Upper lobe of left lung (tissue), 6 donors: ENCODE data around the gene BATF2. TPM values are rescaled to one million over a fixed set of nuclear protein-coding genes. Genes with fewer than 3 reads are reported as not detected.
A peak's percentile ranks its signal among the peaks of the same experiment; 100 is the strongest.

Experiments
- ATAC-seq, 2 donors: fragments of 200-7000 bp; cut with Tn5 transposase; one replicate each; pipeline ENCODE4 v1.9.1; 2022; ENCODE audit warnings: mild to moderate bottlenecking in 2 of 2, moderate library complexity in 2 of 2; ENCODE audit not compliant: low FRiP score in 2 of 2
- DNase-seq, 2 donors: peaks; one replicate each; pipeline ENCODE4 v3.0.0-alpha.2; 2019 to 2020
- H3K27ac ChIP-seq, 4 donors: fragments of 200-600 bp; sonication (generic); one replicate each; pipeline ENCODE4 v1.5.1; 2016 to 2019
- H3K27me3 ChIP-seq, 4 donors: fragments of 200-600 bp; sonication (generic); one replicate each; pipeline ENCODE4 v1.5.1; 2017 to 2019
- H3K36me3 ChIP-seq, 4 donors: fragments of 200-600 bp; sonication (generic); one replicate each; pipeline ENCODE4 v1.5.1; 2016 to 2019
- H3K4me1 ChIP-seq, 4 donors: fragments of 200-600 bp; sonication (generic); one replicate each; pipeline ENCODE4 v1.5.1; 2018 to 2019
- H3K4me3 ChIP-seq, 4 donors: fragments of 200-600 bp; sonication (generic); one replicate each; pipeline ENCODE4 v1.5.1; 2017 to 2019; ENCODE audit warnings: mild to moderate bottlenecking in 2 of 4, moderate library complexity in 1 of 4
- H3K9me3 ChIP-seq, 4 donors: fragments of 200-600 bp; sonication (generic); one replicate each; pipeline ENCODE4 v1.5.1; 2018 to 2019
- CTCF ChIP-seq, 6 experiments: fragments of 450-650 bp in 4 of 6; fragments of 200-600 bp in 2 of 6; sonication (generic) in 2 of 6; IDR thresholded peaks; one replicate each; pipeline ENCODE4 v1.5.1; 2016 to 2019; ENCODE audit warnings: antibody characterized with exemption in 6 of 6
- EP300 ChIP-seq, 4 donors: sonication (generic); formaldehyde crosslinking; IDR thresholded peaks; one replicate each; pipeline ENCODE4 v1.5.1; 2017; ENCODE audit warnings: antibody characterized with exemption in 4 of 4, control low read depth in 2 of 4
- POLR2A ChIP-seq, 4 donors: fragments of 450-650 bp; IDR thresholded peaks; one replicate each; pipeline ENCODE4 v1.5.1; 2016 to 2017; ENCODE audit warnings: antibody characterized with exemption in 4 of 4, mild to moderate bottlenecking in 2 of 4
- POLR2AphosphoS5 ChIP-seq, 2 donors: sonication (generic); formaldehyde crosslinking; IDR thresholded peaks; one replicate each; pipeline ENCODE4 v1.5.1; 2017; ENCODE audit warnings: antibody characterized with exemption in 2 of 2
- WGBS, 2 donors: methylation state at CpG; one replicate each; pipeline ENCODE4 v1.1.5; 2017 to 2018; 5-methylcytosine and 5-hydroxymethylcytosine counted together
- total RNA-seq, 6 donors: library from RNA; depleted of rRNA in 4 of 6; stranded (reverse); fragments of >200 nt in 4 of 6; gene quantifications; one replicate each; pipeline versions ENCODE4 v1.1.0 to v1.2.1, GENCODE V29; 2016 to 2021
- donor health status: DM: no; HTN: no; CAD: no; lungs with moderate emphysema.
- donor health status: DM: no; HTN: yes; CAD: no; lungs with severe emphysema.

Gene BATF2
- total RNA-seq, 6 donors from 2014 or later, result 1.7 to 36.7 (median 6.0) TPM

- DNase-seq, result no peak
- no peak overlapping the region for H3K4me3 ChIP-seq
- 81 to 89% methylated on average over 5 of the region's 5 CpGs for WGBS, 2 donors
- H3K27ac ChIP-seq, result no peak overlapping the region
- peaks cover 0 to 4% (median 0%) of the 10 kb centered on the region in 4 donors for H3K4me1 ChIP-seq
- no peaks in the 10 kb centered on the region for H3K27me3 ChIP-seq
- ATAC-seq, result no peak
- TF ChIP-seq POLR2A (IDR thresholded peaks at IDR 0.05), result no peak
- no peaks in the 10 kb centered on the region for H3K36me3 ChIP-seq
- H3K9me3 ChIP-seq, result no peaks in the 10 kb centered on the region
These were observed 33.6 kb downstream of the BATF2 start for GRCh38 chr11:64963072-64963631.

- no peak overlapping the region for H3K4me3 ChIP-seq
- DNase-seq, result no peak
- no peaks in the 10 kb centered on the region for H3K36me3 ChIP-seq
- H3K27ac ChIP-seq, result no peak overlapping the region
- peaks cover 0 to 4% (median 0%) of the 10 kb centered on the region in 4 donors for H3K4me1 ChIP-seq
- ATAC-seq, result no peak
- 60 to 65% methylated on average over 4 of the region's 4 CpGs for WGBS, 2 donors
- no peaks in the 10 kb centered on the region for H3K27me3 ChIP-seq
- H3K9me3 ChIP-seq, result no peaks in the 10 kb centered on the region
- TF ChIP-seq POLR2A (IDR thresholded peaks at IDR 0.05), result no peak
- TF ChIP-seq CTCF (IDR thresholded peaks at IDR 0.05), result no peak
- TF ChIP-seq EP300 (IDR thresholded peaks at IDR 0.05), result no peak
These were observed 36.1 kb downstream of the BATF2 start for GRCh38 chr11:64960719-64961118.

GRCh38 chr11:64959498-64959897 is 37.3 kb downstream of the BATF2 start:
- Histone ChIP-seq H3K4me3 (no peak overlapping the region), H3K27ac (no peak overlapping the region), H3K4me1 (peaks cover 0 to 6% (median under 1%) of the 10 kb centered on the region in 4 donors), H3K27me3 (no peaks in the 10 kb centered on the region), H3K36me3 (no peaks in the 10 kb centered on the region), H3K9me3 (no peaks in the 10 kb centered on the region)
- no peak for ATAC-seq
- no peak for DNase-seq
- TF ChIP-seq POLR2A (IDR thresholded peaks at IDR 0.05) (no peak), CTCF (IDR thresholded peaks at IDR 0.05) (no peak), EP300 (IDR thresholded peaks at IDR 0.05) (no peak), POLR2AphosphoS5 (IDR thresholded peaks at IDR 0.05) (no peak)
- WGBS, 2 donors, result 76 to 77% methylated on average over 3 of the region's 3 CpGs

GRCh38 chr11:64954201-64954600 is 42.6 kb downstream of the BATF2 start:
- DNase-seq (no peak), ATAC-seq (no peak)
- TF ChIP-seq CTCF (IDR thresholded peaks at IDR 0.05) (no peak), POLR2A (IDR thresholded peaks at IDR 0.05) (no peak), EP300 (IDR thresholded peaks at IDR 0.05) (no peak), POLR2AphosphoS5 (IDR thresholded peaks at IDR 0.05) (no peak)
- H3K27me3 ChIP-seq, result no peaks in the 10 kb centered on the region
- H3K36me3 ChIP-seq, result no peaks in the 10 kb centered on the region
- H3K4me3 ChIP-seq, result no peak overlapping the region
- peaks cover 0 to 15% (median 1%) of the 10 kb centered on the region in 4 donors for H3K4me1 ChIP-seq
- 35 to 44% methylated on average over 5 of the region's 5 CpGs for WGBS, 2 donors
- H3K27ac ChIP-seq, result peak overlapping the region in 1 of 4 donors; percentile 59
- no peaks in the 10 kb centered on the region for H3K9me3 ChIP-seq

- no peaks in the 10 kb centered on the region for H3K27me3 ChIP-seq
- H3K4me3 ChIP-seq, result no peak overlapping the region
- no peaks in the 10 kb centered on the region for H3K36me3 ChIP-seq
- H3K27ac ChIP-seq, result no peak overlapping the region
- TF ChIP-seq POLR2A (IDR thresholded peaks at IDR 0.05) (no peak), EP300 (IDR thresholded peaks at IDR 0.05) (no peak), POLR2AphosphoS5 (IDR thresholded peaks at IDR 0.05) (no peak), CTCF (IDR thresholded peaks at IDR 0.05) (no peak)
- WGBS, 2 donors, result 71 to 73% methylated on average over 4 of the region's 4 CpGs
- ATAC-seq (no peak), DNase-seq (no peak)
- no peaks in the 10 kb centered on the region for H3K9me3 ChIP-seq
- H3K4me1 ChIP-seq, result peaks cover 0 to 15% (median 1%) of the 10 kb centered on the region in 4 donors
These were observed 45.2 kb downstream of the BATF2 start for GRCh38 chr11:64951529-64951928.
